SK-N-SH (cell line): ENCODE data around the gene TMCO2. TPM values are rescaled to one million over a fixed set of nuclear protein-coding genes. Genes with fewer than 3 reads are reported as not detected.

Experiments
- CTCF ChIA-PET: fragments of 300-600, 350-600 bp; formaldehyde crosslinking; extraction: SDS; loops from one replicate; lab custom pipeline; 2021; lab: Yijun Ruan, JAX
- POLR2A ChIA-PET: fragments of 350-600 bp; sonication (Branson Sonifier 250); formaldehyde crosslinking; extraction: SDS; loops from one replicate; lab custom pipeline; 2020; ENCODE audit warnings: antibody characterized with exemption, inconsistent platforms; lab: Yijun Ruan, JAX
- DNase-seq: peaks from one replicate; pipeline ENCODE4 v3.0.0; 2012
- H2AFZ ChIP-seq: fragments of 200-600 bp; sonication (generic); 2 replicates; pipeline ENCODE4 v1.8.1; 2016; ENCODE audit warnings: antibody characterized with exemption, mild to moderate bottlenecking, low read depth
- H3F3A ChIP-seq: fragments of 200-600 bp; sonication (generic); replicated peaks from 2 replicates; pipeline ENCODE3; 2016; ENCODE audit warnings: antibody characterized with exemption, mild to moderate bottlenecking; ENCODE audit not compliant: insufficient read depth
- H3K27ac ChIP-seq, 2 experiments: fragments of 200-500 bp in 1 of 2; fragments of 200-600 bp in 1 of 2; sonication (Bioruptor generic) in 1 of 2; sonication (generic), shearing (Covaris generic) in 1 of 2; 2 replicates each; pipeline versions ENCODE4 v1.5.1 to v1.6.1; 2014 to 2016; ENCODE audit warnings: low read depth in 2 of 2, inconsistent platforms in 1 of 2, low read length in 1 of 2, mild to moderate bottlenecking in 1 of 2, mixed read lengths in 1 of 2
- H3K27me3 ChIP-seq: fragments of 200-600 bp; sonication (generic), shearing (Covaris generic); 2 replicates; pipeline ENCODE4 v1.6.1; 2016; ENCODE audit warnings: mixed run types; ENCODE audit not compliant: insufficient read depth
- H3K36me3 ChIP-seq, 2 experiments: fragments of 200-500 bp in 1 of 2; fragments of 200-600 bp in 1 of 2; sonication (Bioruptor generic) in 1 of 2; sonication (generic) in 1 of 2; replicated peaks in 1 of 2; 2 replicates each; pipeline versions ENCODE3 to v1.5.1; 2014 to 2016; ENCODE audit warnings: low read length in 1 of 2, mild to moderate bottlenecking in 1 of 2; ENCODE audit not compliant: insufficient read depth in 2 of 2, control insufficient read depth in 1 of 2
- H3K4me1 ChIP-seq, 2 experiments: fragments of 200-500 bp in 1 of 2; fragments of 200-600 bp in 1 of 2; sonication (Bioruptor generic) in 1 of 2; sonication (generic), shearing (Covaris generic) in 1 of 2; 2 replicates each; pipeline versions ENCODE4 v1.5.1 to v1.6.1; 2014 to 2016; ENCODE audit warnings: low read depth in 1 of 2, low read length in 1 of 2, mixed run types in 1 of 2; ENCODE audit not compliant: insufficient read depth in 2 of 2, control insufficient read depth in 1 of 2
- H3K4me2 ChIP-seq: fragments of 200-600 bp; sonication (generic), shearing (Covaris generic); 2 replicates; pipeline ENCODE4 v1.6.1; 2017; ENCODE audit warnings: mixed run types
- H3K4me3 ChIP-seq, 2 experiments: fragments of 200-500 bp in 1 of 2; fragments of 200-600 bp in 1 of 2; sonication (Bioruptor generic) in 1 of 2; sonication (generic), shearing (Covaris generic) in 1 of 2; 2 replicates each; pipeline versions ENCODE4 v1.5.1 to v1.8.1; 2014 to 2016; ENCODE audit warnings: low read depth in 2 of 2, inconsistent platforms in 1 of 2, low read length in 1 of 2, mild to moderate bottlenecking in 1 of 2, mixed read lengths in 1 of 2, moderate library complexity in 1 of 2
- H3K79me2 ChIP-seq: fragments of 200-600 bp; sonication (generic); 2 replicates; pipeline ENCODE4 v1.8.1; 2017; ENCODE audit warnings: mild to moderate bottlenecking; ENCODE audit not compliant: insufficient read depth
- H3K9ac ChIP-seq: fragments of 200-600 bp; sonication (generic); 2 replicates; pipeline ENCODE4 v1.6.1; 2017; ENCODE audit warnings: mixed run types
- H3K9me2 ChIP-seq: fragments of 200-600 bp; sonication (generic); 2 replicates; pipeline ENCODE4 v1.6.1; 2017; ENCODE audit warnings: mixed run types
- H3K9me3 ChIP-seq: fragments of 200-600 bp; sonication (generic); 2 replicates; pipeline ENCODE4 v1.6.1; 2017; ENCODE audit warnings: mixed run types, mild to moderate bottlenecking, moderate library complexity
- H4K20me1 ChIP-seq: fragments of 200-600 bp; sonication (generic); 2 replicates; pipeline ENCODE4 v1.6.1; 2017; ENCODE audit warnings: mild to moderate bottlenecking, mixed run types; ENCODE audit not compliant: insufficient read depth
- EP300 ChIP-seq, 2 experiments: IDR thresholded peaks; 2 replicates each; pipeline versions ENCODE4 v1.4.0 to v1.6.1; 2012; ENCODE audit warnings: borderline replicate concordance in 1 of 2, low read depth in 1 of 2, low read length in 1 of 2
- EZH2phosphoT487 ChIP-seq: fragments of 200-600 bp; sonication (generic); IDR thresholded peaks from 2 replicates; pipeline ENCODE4 v1.6.1; 2017; ENCODE audit warnings: low read depth, mixed run types, mild to moderate bottlenecking, antibody characterized with exemption, moderate library complexity, borderline replicate concordance
- FOSL2 ChIP-seq: IDR thresholded peaks from 2 replicates; pipeline ENCODE4 v1.4.0; 2012; ENCODE audit warnings: low read depth, mild to moderate bottlenecking, moderate library complexity, borderline replicate concordance
- FOXM1 ChIP-seq: IDR thresholded peaks from 2 replicates; pipeline ENCODE4 v1.4.0; 2012; ENCODE audit warnings: low read depth, mild to moderate bottlenecking
- GATA2 ChIP-seq: sonication (generic); formaldehyde crosslinking; IDR thresholded peaks from 2 replicates; pipeline ENCODE4 v1.5.0; 2020; ENCODE audit warnings: mild to moderate bottlenecking, missing genetic modification reagents
- JUND ChIP-seq: IDR thresholded peaks from 2 replicates; pipeline ENCODE4 v1.4.0; 2012
- MEF2A ChIP-seq: IDR thresholded peaks from 2 replicates; pipeline ENCODE4 v1.4.0; 2012; ENCODE audit warnings: low read depth, borderline replicate concordance
- NRF1 ChIP-seq: IDR thresholded peaks from 2 replicates; pipeline ENCODE4 v1.6.1; 2012; ENCODE audit warnings: low read depth, mild to moderate bottlenecking, low read length
- PBX3 ChIP-seq: IDR thresholded peaks from 2 replicates; pipeline ENCODE4; 2012
- POLR2AphosphoS5 ChIP-seq: IDR thresholded peaks from 2 replicates; pipeline ENCODE4 v1.6.1; 2012; ENCODE audit warnings: low read depth, low read length
- REST ChIP-seq: IDR thresholded peaks from 2 replicates; pipeline ENCODE4 v1.6.1; 2012; ENCODE audit warnings: mild to moderate bottlenecking, low read depth, low read length, moderate library complexity
- SMC3 ChIP-seq: IDR thresholded peaks from 2 replicates; pipeline ENCODE4 v1.6.1; 2012; ENCODE audit warnings: low read depth, low read length, improper control_type of control experiment
- TAF1 ChIP-seq: IDR thresholded peaks from 2 replicates; pipeline ENCODE4 v1.6.1; 2012; ENCODE audit warnings: low read depth, mild to moderate bottlenecking, low read length, moderate library complexity, borderline replicate concordance
- TCF12 ChIP-seq: IDR thresholded peaks from 2 replicates; pipeline ENCODE4 v1.4.0; 2012
- USF2 ChIP-seq: fragments of 150-350 bp; IDR thresholded peaks from 2 replicates; pipeline ENCODE4 v1.6.1; 2017; ENCODE audit warnings: antibody characterized with exemption, low read length, low read depth, borderline replicate concordance
- ZBTB33 ChIP-seq: IDR thresholded peaks from 2 replicates; pipeline ENCODE4 v1.4.0; 2012; ENCODE audit warnings: low read depth, borderline replicate concordance
- WGBS: methylation state at CpG from one replicate; pipeline ENCODE4 v1.1.6; 2017; ENCODE audit warnings: low lambda C conversion rate; 5-methylcytosine and 5-hydroxymethylcytosine counted together
- polyA plus RNA-seq, 3 experiments: library from polyadenylated mRNA; depleted of rRNA; stranded (reverse); fragments of >200 nt; gene quantifications; 2 replicates each; pipeline ENCODE4 v1.2.3, GENCODE V29; 2012
- TF ChIP-seq, protein P1 (sequence below): fragments of 150-350 bp; IDR thresholded peaks from 2 replicates; pipeline ENCODE4 v1.6.1; 2016; ENCODE audit warnings: mild to moderate bottlenecking, low read depth, low read length
- TF ChIP-seq, protein P2 (sequence below): fragments of 200-600 bp; sonication (generic); IDR thresholded peaks from 2 replicates; pipeline ENCODE4 v1.6.1; 2017; ENCODE audit warnings: antibody characterized with exemption, mild to moderate bottlenecking, moderate library complexity

TMCO2 gene
- polyA plus RNA-seq, 1 of the 3 experiments (the other 2 are of a cell fraction), result not detected

DNA sequence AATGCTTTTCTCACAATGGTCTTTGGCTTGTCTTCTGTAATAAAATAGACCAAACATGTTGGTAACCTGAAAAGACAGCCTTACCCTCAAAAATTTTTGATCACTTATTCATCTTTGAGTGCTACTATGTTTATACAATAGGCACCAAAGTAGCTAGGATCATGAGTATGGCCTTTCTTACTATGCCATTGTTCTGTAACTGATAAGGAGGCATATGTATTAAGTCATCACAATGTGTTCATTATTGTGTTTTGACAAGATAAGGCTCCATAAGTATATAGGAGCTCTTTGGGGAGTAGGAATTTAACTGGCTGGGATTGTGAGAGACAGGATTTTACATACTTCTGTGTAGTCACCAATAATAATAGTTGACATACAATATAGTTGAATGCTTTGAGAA is 675 bp downstream of the TMCO2 start (continued):
- TF ChIP-seq EZH2phosphoT487, result no peak
- TF ChIP-seq FOXM1, result no peak
- TF ChIP-seq, all 33 proteins: peak for 0

- POLR2A ChIA-PET, result no interaction called here
- H3K9me3 ChIP-seq, result no peaks in the 10 kb centered on the region
- H3K36me3 ChIP-seq, result peaks cover 0 to 5% of the 10 kb centered on the region in 2 experiments
- no peak overlapping the region for H3K27ac ChIP-seq
- no peak overlapping the region for H2AFZ ChIP-seq
- H3K4me1 ChIP-seq, result peaks cover 3 to 4% of the 10 kb centered on the region in 2 experiments; a peak in 3 of 4 replicates
- peaks cover 18% of the 10 kb centered on the region for H3K79me2 ChIP-seq
- no peak for DNase-seq
- H3F3A ChIP-seq, result no peaks in the 10 kb centered on the region
- WGBS, result 74% methylated on average over 4 of the region's 4 CpGs
- CTCF ChIA-PET, result interaction anchor here (0.8 to 1.1 kb wide), 2 partner anchors 18 to 87 kb away, joined by 3 read pairs; no protein-coding TSS in a partner anchor
- no peak overlapping the region for H3K4me3 ChIP-seq
- H3K9me2 ChIP-seq, result no peaks in the 10 kb centered on the region
- no peaks in the 10 kb centered on the region for H4K20me1 ChIP-seq
- H3K4me2 ChIP-seq, result no peak overlapping the region
- TF ChIP-seq TCF12 (no peak), USF2 (no peak), GATA2 (CRISPR knock-in tag) (no peak), MEF2A (no peak), FOXM1 (no peak), SMC3 (no peak), FOSL2 (no peak), JUND (no peak), ZBTB33 (no peak), PBX3 (no peak), TAF1 (no peak), POLR2AphosphoS5 (no peak), NRF1 (no peak), EP300 (IDR thresholded peaks at IDR 0.05; ENCODE audit: borderline replicate concordance in 1 of 2, low read depth in 1 of 2, low read length in 1 of 2) (no peak), REST (no peak)
- TF ChIP-seq, protein P1, sequence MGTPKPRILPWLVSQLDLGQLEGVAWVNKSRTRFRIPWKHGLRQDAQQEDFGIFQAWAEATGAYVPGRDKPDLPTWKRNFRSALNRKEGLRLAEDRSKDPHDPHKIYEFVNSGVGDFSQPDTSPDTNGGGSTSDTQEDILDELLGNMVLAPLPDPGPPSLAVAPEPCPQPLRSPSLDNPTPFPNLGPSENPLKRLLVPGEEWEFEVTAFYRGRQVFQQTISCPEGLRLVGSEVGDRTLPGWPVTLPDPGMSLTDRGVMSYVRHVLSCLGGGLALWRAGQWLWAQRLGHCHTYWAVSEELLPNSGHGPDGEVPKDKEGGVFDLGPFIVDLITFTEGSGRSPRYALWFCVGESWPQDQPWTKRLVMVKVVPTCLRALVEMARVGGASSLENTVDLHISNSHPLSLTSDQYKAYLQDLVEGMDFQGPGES, result no peak
- TF ChIP-seq, protein P2, sequence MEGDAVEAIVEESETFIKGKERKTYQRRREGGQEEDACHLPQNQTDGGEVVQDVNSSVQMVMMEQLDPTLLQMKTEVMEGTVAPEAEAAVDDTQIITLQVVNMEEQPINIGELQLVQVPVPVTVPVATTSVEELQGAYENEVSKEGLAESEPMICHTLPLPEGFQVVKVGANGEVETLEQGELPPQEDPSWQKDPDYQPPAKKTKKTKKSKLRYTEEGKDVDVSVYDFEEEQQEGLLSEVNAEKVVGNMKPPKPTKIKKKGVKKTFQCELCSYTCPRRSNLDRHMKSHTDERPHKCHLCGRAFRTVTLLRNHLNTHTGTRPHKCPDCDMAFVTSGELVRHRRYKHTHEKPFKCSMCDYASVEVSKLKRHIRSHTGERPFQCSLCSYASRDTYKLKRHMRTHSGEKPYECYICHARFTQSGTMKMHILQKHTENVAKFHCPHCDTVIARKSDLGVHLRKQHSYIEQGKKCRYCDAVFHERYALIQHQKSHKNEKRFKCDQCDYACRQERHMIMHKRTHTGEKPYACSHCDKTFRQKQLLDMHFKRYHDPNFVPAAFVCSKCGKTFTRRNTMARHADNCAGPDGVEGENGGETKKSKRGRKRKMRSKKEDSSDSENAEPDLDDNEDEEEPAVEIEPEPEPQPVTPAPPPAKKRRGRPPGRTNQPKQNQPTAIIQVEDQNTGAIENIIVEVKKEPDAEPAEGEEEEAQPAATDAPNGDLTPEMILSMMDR, result no peak
- TF ChIP-seq, all 33 proteins: peak for 0
- H3K27me3 ChIP-seq, result no peaks in the 10 kb centered on the region
- H3K9ac ChIP-seq, result no peak overlapping the region
Observed at GRCh38 chr1:40251456-40251855, 3.7 kb downstream of the TMCO2 start.
